ENCODE measurements around the gene DOCK9. TPM values are rescaled to one million over a fixed set of nuclear protein-coding genes. Genes with fewer than 3 reads are reported as not detected.

The DOCK9 gene, protein sequence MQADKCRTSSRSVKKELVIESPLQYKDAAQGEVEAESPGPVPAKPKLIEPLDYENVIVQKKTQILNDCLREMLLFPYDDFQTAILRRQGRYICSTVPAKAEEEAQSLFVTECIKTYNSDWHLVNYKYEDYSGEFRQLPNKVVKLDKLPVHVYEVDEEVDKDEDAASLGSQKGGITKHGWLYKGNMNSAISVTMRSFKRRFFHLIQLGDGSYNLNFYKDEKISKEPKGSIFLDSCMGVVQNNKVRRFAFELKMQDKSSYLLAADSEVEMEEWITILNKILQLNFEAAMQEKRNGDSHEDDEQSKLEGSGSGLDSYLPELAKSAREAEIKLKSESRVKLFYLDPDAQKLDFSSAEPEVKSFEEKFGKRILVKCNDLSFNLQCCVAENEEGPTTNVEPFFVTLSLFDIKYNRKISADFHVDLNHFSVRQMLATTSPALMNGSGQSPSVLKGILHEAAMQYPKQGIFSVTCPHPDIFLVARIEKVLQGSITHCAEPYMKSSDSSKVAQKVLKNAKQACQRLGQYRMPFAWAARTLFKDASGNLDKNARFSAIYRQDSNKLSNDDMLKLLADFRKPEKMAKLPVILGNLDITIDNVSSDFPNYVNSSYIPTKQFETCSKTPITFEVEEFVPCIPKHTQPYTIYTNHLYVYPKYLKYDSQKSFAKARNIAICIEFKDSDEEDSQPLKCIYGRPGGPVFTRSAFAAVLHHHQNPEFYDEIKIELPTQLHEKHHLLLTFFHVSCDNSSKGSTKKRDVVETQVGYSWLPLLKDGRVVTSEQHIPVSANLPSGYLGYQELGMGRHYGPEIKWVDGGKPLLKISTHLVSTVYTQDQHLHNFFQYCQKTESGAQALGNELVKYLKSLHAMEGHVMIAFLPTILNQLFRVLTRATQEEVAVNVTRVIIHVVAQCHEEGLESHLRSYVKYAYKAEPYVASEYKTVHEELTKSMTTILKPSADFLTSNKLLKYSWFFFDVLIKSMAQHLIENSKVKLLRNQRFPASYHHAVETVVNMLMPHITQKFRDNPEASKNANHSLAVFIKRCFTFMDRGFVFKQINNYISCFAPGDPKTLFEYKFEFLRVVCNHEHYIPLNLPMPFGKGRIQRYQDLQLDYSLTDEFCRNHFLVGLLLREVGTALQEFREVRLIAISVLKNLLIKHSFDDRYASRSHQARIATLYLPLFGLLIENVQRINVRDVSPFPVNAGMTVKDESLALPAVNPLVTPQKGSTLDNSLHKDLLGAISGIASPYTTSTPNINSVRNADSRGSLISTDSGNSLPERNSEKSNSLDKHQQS (N-terminal part only)
- total RNA-seq = 72.8 and 109 TPM in 2 replicates

DNA sequence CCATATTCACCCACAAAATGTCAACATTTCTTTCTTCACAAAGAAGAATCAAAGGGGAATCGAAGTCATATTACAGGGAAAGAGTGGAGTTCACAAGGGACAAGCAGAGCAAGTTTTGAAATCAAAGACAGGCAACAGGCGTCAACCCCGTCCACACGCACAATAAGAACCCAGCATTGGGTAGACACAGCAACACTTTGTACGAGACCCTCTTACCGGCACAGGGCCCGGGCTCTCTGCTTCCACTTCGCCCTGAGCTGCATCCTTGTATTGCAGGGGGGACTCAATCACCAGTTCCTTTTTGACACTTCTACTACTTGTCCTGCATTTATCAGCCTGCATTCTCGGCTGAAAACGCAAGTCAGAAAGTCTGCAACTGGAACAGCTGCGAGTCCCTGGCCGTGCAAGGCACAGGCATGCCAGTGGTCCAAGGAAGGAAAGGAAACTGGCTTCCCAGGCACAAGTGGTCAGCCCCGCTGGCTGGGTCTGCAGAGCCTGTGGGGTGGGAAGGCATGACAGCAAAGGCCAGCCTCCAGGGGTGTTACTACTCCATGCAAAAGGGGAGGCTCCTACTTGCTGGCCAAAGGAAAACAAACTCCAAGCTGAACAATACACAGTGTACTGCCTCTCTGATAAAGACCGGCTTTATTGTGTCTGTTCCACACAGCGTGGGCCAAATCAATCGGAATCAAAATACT lies at the start of gene DOCK9:
Gene DOCK9 (minus strand): TSS at position 497 of the 698 bp plus-strand sequence. CDS start 155 bp downstream, at position 342.

DNA sequence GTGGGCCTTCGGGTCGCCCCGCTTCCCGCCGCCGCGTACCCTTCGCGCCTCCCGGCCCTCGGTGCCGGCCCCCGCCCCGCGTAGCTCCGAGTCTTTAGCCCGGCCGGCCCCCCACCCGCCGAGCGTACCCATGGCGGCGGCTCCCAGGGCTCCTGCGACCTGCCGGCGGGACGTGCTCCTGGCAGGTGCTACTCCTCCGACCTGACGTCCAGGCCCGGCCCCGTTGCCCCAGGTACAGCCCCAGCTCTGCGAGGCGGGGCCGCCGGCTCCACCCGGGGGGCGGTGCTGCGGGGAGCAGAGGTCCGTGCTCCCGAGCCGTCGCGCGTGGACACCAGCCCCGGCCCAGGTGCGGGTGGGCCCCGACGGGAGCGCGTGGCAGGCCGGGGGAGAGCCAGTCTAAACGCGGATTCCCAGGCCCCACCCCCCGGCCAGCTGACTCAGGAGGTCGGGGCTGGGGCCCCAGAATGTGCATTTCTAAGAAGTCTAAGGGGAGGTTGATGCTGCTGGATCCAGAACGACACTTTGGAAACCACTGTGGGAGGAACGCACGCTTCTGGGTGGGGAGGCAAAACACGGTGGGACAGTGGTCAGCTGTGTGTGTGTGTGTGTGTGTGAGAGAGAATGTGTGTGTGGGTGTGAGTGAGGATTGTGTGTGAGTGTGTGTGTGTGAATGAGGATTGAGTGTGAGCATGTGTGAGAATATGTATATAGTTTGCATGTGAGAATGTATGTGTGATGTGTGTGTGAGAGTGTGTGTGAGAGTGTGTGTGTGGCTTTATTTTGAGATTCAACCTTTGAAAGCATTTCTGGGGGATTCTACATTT lies 225.2 kb downstream of the DOCK9 start, which contains the start of gene SLC15A1:
Gene SLC15A1 (minus strand): TSS at position 206 of the 824 bp plus-strand sequence. CDS start 74 bp downstream, at position 132.

Other genes with a start within 250 kb of the DOCK9 start
- gene SLC15A1, start 225.4 kb downstream of the DOCK9 start, total RNA-seq = 0.21 and 0.72 TPM in 2 replicates
- 33.5 and 40.1 TPM in 2 replicates for gene UBAC2, start 222.8 kb upstream of the DOCK9 start, total RNA-seq

All from tracheal epithelial cell (primary cell).